HepG2 (cell line): ENCODE data around the gene ANAPC2. TPM values are rescaled to one million over a fixed set of nuclear protein-coding genes. Genes with fewer than 3 reads are reported as not detected.

ENCODE experiments used
- AHR ChIP-seq: IDR thresholded peaks from 2 replicates; pipeline ENCODE4 v1.6.1; 2018; ENCODE audit warnings: missing genetic modification reagents, missing compliant biosample characterization
- ETV5 ChIP-seq: IDR thresholded peaks from 2 replicates; pipeline ENCODE4 v1.6.1; 2018; ENCODE audit warnings: missing biosample characterization, missing genetic modification reagents, inconsistent platforms, borderline replicate concordance
- MYC ChIP-seq: sonication (generic); formaldehyde crosslinking; IDR thresholded peaks from 2 replicates; pipeline ENCODE4 v1.9.0; 2021; ENCODE audit warnings: missing genetic modification reagents, borderline replicate concordance
- POLR2AphosphoS2 ChIP-seq: IDR thresholded peaks from 2 replicates; pipeline ENCODE4 v1.6.1; 2011; ENCODE audit warnings: low read depth, low read length, improper control_type of control experiment
- ZBTB7B ChIP-seq: sonication (generic); formaldehyde crosslinking; IDR thresholded peaks from 2 replicates; pipeline ENCODE4 v1.4.0; 2020; ENCODE audit warnings: missing genetic modification reagents
- ZC3H4 ChIP-seq: sonication (generic); formaldehyde crosslinking; IDR thresholded peaks from 2 replicates; pipeline ENCODE4 v1.4.0; 2020; ENCODE audit warnings: missing genetic modification reagents, borderline replicate concordance
- ZNF619 ChIP-seq: sonication (generic); formaldehyde crosslinking; IDR thresholded peaks from 2 replicates; pipeline ENCODE4 v1.4.0; 2020; ENCODE audit warnings: mild to moderate bottlenecking, missing genetic modification reagents
- ZSCAN22 ChIP-seq: sonication (generic); formaldehyde crosslinking; IDR thresholded peaks from 2 replicates; pipeline ENCODE4 v1.4.0; 2020; ENCODE audit warnings: mild to moderate bottlenecking, missing genetic modification reagents
- polyA plus RNA-seq, 8 experiments: library from polyadenylated mRNA; depleted of rRNA in 3 of 8; stranded (reverse) in 7 of 8; unstranded in 1 of 8; fragments of >200 nt; fragmentation: Illumina TruSeq in 4 of 8; extraction: Trizol in 4 of 8; gene quantifications; 2 replicates each; pipeline versions ENCODE4 v1.2.1 to v1.2.3, GENCODE V29; 2011 to 2016; ENCODE audit warnings: low read depth in 4 of 8, missing spikeins in 1 of 8, mixed read lengths in 1 of 8; ENCODE audit not compliant: insufficient read depth in 1 of 8
- total RNA-seq, 5 experiments: library from RNA; depleted of rRNA; stranded (reverse); fragments of >200 nt; fragmentation: Illumina TruSeq; extraction: Trizol; gene quantifications; 2 replicates each; pipeline ENCODE4 v1.2.3, GENCODE V29; 2016; ENCODE audit warnings: low read depth in 1 of 5
- TF ChIP-seq, protein P1 (sequence below), 2 experiments: fragments of 450-650 bp in 1 of 2; sonication (generic) in 1 of 2; formaldehyde crosslinking in 1 of 2; IDR thresholded peaks; 2 replicates each; pipeline versions ENCODE4 v1.6.1 to v1.8.0; 2016 to 2022; ENCODE audit warnings: antibody characterized with exemption in 1 of 2, mild to moderate bottlenecking in 1 of 2, missing genetic modification reagents in 1 of 2
- TF ChIP-seq, protein P2 (sequence below): sonication (generic); formaldehyde crosslinking; IDR thresholded peaks from 2 replicates; pipeline ENCODE4 v1.4.0; 2020; ENCODE audit warnings: mild to moderate bottlenecking, low read depth, missing genetic modification reagents
- TF ChIP-seq, protein P3 (sequence below): sonication (generic); formaldehyde crosslinking; IDR thresholded peaks from 2 replicates; pipeline ENCODE4 v1.5.0; 2020; ENCODE audit warnings: mild to moderate bottlenecking, missing genetic modification reagents

The ANAPC2 gene
- total and polyA plus RNA-seq, 2 of the 13 experiments (the other 11 are each of a cell fraction or from before 2014, with no cell fraction given): 12.3 to 15.4 TPM

DNA sequence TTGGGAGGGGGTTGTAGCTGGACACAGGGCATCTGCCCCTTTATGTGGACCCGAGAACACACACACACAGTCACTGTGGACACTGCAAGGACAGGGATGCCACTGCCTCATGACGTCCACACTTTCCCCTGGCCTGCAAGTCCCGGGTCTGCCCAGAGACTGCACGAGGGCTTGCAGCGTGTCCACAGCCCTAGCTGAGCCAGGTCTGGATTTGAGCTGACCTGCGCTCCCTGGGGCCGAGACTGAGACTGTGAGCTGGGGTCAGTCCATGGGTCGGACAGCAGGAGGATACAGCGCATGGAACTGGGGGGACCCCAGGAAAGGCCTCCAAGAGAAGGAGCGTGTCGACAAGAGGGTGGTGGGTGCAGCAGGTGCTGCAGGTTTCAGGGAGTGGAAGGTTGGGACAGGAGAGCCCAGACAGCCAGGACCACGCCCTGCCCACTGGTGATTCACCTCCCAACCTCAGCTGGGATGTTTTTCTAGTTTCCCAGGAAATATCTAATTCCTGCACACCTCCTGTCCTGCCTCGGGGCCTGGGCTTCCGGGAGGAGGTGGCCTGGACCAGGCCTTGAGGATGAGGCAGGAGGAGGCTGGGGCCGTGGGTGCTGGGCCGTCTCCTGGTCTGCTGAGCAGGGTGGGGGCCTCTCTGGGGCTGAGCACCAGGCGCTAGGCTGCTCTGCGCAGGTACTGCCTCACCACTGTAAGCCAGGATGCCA lies 38.1 kb upstream of the ANAPC2 start (continued):
- TF ChIP-seq, protein P1, sequence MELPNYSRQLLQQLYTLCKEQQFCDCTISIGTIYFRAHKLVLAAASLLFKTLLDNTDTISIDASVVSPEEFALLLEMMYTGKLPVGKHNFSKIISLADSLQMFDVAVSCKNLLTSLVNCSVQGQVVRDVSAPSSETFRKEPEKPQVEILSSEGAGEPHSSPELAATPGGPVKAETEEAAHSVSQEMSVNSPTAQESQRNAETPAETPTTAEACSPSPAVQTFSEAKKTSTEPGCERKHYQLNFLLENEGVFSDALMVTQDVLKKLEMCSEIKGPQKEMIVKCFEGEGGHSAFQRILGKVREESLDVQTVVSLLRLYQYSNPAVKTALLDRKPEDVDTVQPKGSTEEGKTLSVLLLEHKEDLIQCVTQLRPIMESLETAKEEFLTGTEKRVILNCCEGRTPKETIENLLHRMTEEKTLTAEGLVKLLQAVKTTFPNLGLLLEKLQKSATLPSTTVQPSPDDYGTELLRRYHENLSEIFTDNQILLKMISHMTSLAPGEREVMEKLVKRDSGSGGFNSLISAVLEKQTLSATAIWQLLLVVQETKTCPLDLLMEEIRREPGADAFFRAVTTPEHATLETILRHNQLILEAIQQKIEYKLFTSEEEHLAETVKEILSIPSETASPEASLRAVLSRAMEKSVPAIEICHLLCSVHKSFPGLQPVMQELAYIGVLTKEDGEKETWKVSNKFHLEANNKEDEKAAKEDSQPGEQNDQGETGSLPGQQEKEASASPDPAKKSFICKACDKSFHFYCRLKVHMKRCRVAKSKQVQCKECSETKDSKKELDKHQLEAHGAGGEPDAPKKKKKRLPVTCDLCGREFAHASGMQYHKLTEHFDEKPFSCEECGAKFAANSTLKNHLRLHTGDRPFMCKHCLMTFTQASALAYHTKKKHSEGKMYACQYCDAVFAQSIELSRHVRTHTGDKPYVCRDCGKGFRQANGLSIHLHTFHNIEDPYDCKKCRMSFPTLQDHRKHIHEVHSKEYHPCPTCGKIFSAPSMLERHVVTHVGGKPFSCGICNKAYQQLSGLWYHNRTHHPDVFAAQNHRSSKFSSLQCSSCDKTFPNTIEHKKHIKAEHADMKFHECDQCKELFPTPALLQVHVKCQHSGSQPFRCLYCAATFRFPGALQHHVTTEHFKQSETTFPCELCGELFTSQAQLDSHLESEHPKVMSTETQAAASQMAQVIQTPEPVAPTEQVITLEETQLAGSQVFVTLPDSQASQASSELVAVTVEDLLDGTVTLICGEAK (IDR thresholded peaks at IDR 0.05): no peak
- TF ChIP-seq, protein P1 (CRISPR knock-in tag; IDR thresholded peaks at IDR 0.05): no peak
- TF ChIP-seq ZBTB7B (CRISPR knock-in tag) (no peak), ETV5 (CRISPR knock-in tag) (0 out of 2 replicates have a peak, but pooled peaks have one; percentile 5), ZNF619 (CRISPR knock-in tag) (no peak), MYC (CRISPR knock-in tag) (no peak), ZC3H4 (CRISPR knock-in tag) (no peak), AHR (CRISPR knock-in tag) (no peak), POLR2AphosphoS2 (no peak), ZSCAN22 (CRISPR knock-in tag) (no peak)
- TF ChIP-seq, protein P2, sequence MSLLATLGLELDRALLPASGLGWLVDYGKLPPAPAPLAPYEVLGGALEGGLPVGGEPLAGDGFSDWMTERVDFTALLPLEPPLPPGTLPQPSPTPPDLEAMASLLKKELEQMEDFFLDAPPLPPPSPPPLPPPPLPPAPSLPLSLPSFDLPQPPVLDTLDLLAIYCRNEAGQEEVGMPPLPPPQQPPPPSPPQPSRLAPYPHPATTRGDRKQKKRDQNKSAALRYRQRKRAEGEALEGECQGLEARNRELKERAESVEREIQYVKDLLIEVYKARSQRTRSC (CRISPR knock-in tag): no peak
- TF ChIP-seq, protein P3, sequence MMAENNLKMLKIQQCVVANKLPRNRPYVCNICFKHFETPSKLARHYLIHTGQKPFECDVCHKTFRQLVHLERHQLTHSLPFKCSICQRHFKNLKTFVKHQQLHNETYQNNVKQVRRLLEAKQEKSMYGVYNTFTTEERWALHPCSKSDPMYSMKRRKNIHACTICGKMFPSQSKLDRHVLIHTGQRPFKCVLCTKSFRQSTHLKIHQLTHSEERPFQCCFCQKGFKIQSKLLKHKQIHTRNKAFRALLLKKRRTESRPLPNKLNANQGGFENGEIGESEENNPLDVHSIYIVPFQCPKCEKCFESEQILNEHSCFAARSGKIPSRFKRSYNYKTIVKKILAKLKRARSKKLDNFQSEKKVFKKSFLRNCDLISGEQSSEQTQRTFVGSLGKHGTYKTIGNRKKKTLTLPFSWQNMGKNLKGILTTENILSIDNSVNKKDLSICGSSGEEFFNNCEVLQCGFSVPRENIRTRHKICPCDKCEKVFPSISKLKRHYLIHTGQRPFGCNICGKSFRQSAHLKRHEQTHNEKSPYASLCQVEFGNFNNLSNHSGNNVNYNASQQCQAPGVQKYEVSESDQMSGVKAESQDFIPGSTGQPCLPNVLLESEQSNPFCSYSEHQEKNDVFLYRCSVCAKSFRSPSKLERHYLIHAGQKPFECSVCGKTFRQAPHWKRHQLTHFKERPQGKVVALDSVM: no peak
